Uterus (tissue), 2 donors: ENCODE results near the gene RAD9A.

Experiments used
- POLR2A ChIP-seq, 2 donors: fragments of 450-650 bp; IDR thresholded peaks; one replicate each; pipeline ENCODE4 v1.6.1; 2016; ENCODE audit warnings: antibody characterized with exemption in 2 of 2, mild to moderate bottlenecking in 1 of 2, moderate library complexity in 1 of 2
- TF ChIP-seq, protein P1 (sequence below), 4 experiments: fragments of 200-600 bp in 2 of 4; fragments of 450-650 bp in 2 of 4; sonication (generic) in 2 of 4; IDR thresholded peaks; one replicate each; pipeline ENCODE4 v1.5.1; 2016 to 2019; ENCODE audit warnings: antibody characterized with exemption in 4 of 4, mild to moderate bottlenecking in 2 of 4, moderate library complexity in 1 of 4

DNA sequence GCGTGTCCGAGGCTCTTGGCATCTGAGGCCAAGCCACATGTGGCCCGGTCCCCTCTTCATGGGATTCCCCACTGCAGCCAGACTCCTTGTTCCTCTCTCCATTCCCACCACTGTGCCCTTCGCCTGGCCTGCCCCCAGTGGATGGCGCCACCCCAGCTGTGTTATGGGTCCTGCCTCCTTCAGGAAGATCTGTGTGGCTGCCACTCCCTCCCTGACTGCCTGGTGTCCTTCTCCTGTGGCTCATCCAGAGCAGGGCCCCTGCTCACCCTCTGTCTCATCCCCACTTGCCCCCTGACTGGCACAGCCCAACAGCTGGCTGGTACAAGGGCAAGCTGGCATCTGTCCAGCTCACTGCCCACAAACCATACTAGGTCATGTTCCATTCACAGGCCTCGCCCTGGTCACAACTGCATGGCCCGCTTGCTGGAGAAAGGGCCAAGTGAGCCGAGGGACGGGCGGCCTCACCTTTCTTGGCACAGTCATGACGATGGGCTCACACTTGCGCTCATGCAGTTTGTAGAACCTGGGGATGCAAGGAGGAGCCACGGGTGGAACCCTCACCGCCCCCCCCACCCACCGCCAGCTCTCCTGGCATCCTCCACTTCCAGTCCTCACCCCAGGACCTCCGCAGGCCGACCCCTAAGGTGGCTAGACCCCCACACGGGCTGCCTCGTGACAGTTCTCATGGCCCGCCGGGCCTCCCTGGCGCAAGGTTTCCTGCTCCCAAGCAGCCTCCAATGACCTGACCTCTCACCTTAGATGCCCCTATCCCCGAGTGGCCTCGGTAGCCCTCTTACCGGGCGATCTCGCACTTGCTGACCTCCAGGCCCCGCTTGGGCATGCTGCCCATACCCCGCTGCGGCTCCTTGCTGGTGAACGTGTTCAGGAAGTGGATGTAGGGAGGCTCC lies 47.8 kb downstream of the RAD9A start:
- TF ChIP-seq, protein P1, sequence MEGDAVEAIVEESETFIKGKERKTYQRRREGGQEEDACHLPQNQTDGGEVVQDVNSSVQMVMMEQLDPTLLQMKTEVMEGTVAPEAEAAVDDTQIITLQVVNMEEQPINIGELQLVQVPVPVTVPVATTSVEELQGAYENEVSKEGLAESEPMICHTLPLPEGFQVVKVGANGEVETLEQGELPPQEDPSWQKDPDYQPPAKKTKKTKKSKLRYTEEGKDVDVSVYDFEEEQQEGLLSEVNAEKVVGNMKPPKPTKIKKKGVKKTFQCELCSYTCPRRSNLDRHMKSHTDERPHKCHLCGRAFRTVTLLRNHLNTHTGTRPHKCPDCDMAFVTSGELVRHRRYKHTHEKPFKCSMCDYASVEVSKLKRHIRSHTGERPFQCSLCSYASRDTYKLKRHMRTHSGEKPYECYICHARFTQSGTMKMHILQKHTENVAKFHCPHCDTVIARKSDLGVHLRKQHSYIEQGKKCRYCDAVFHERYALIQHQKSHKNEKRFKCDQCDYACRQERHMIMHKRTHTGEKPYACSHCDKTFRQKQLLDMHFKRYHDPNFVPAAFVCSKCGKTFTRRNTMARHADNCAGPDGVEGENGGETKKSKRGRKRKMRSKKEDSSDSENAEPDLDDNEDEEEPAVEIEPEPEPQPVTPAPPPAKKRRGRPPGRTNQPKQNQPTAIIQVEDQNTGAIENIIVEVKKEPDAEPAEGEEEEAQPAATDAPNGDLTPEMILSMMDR (IDR thresholded peaks at IDR 0.05) = no peak
- TF ChIP-seq POLR2A (IDR thresholded peaks at IDR 0.05) = no peak
